CD4-positive, alpha-beta T cell treated with Interleukin-4 for 4 hours (primary cell): ENCODE data around the gene HIPK4.
"Not testable (repeated sequence)": the region's sequence is repeated elsewhere in the genome, so short reads cannot be mapped to it uniquely, and the experiment has no call there.

Experiments
- DNase-seq: peaks from one replicate; pipeline ENCODE4 v3.0.0-alpha.2; 2020

HIPK4 gene

DNA sequence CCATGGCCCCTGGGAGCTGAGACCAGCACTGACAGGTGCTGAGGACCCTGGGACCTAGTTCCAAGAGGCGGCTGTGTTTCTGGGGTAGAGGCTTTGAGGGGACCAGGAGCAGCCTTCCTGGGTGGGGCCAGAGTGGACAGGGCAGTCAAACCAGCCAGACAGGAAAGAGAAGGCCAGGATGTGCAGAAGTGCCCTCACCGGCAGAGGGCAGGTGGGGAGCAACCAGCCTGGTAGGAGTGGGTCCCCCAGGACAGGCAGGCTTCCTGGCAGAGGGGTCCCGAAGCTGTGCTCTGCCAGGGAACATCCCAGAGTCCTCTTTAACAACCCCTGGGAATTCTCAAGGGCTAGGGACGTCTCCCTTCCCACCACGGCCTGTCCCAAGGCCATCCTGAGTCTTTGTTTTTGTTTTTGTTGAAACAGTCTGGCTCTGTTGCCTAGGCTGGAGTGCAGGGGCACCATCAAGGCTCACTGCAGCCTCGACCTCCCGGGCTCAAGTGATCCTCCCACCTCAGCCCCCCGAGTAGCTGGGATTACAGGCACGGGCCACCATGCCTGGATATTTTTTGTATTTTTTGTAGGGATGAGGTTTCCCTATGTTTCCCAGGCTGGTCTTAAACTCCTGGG, 3.0 kb upstream of the HIPK4 start:
- DNase-seq: no peak

DNA sequence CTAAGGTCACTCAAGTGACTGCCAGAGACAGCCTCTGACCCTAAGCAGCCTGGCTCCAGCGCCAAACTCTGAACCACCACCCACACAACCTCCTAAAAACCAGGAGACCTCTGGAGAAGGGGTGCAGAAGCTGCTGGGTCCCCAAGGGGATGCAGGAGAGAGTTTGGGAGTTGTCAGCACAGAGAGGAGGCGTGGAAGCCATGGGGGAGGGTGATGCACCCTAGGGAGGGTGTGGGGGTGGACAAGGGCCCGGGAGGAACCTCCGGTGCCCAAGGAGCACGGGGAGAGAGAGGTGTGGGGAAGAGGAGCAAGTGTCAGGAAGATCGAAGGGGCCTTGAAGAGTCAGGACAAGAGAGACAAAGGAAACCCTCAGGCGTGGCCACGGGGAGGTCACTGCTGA, 2.1 kb upstream of the HIPK4 start:
- no peak for DNase-seq

DNA sequence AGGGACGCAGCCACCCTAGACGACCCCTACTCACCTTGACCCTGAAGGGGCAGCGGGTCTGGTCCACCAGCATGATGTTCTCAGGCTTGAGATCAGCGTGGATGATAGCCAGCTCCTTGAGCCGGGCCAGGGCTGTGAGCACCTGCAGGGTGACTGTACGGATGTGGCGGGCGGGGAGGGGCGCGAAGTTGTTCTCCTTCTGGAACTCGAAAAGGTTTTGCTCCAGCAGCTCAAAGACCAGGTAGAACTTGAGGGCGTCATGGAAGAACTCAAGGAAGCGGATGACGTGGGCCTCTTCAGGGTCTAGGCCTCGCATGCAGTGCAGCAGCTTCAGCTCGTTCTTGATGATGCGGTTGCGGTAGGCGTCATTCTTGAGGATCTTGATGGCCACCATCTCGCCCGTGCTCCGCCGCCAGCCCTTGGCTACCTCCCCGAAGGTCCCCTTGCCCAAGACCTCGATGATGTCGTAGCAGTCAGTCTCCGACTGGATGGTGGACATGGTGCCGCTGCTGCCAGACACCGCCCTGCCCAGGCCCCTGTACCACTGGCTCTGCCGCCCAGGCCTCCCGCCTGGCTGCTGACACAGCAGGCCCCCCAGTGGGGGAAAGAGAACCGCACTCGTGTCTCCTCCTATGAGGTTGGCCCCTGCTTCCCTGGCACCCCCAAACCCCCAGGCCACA, 437 bp downstream of the HIPK4 start:
- no peak for DNase-seq

DNA sequence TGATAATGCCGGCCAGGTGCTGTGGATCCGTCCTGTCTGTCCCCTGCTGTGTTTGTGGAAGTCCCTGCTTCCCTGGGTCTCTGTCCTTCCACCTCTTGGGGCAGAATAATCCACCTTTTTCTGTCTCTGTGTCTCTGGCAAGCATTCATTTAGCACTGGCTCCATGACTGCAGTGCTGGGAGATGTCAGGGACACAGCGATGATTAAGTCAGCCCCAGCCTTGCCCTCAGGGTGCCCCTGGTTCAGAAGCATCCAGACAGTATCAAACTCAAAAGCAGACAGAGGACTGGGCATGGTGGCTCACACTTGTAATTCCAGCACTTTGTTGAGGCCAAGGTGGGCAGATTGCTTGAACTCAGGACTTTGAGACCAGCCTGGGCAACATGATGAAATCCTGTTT, 1.5 kb downstream of the HIPK4 start:
- DNase-seq: no peak

DNA sequence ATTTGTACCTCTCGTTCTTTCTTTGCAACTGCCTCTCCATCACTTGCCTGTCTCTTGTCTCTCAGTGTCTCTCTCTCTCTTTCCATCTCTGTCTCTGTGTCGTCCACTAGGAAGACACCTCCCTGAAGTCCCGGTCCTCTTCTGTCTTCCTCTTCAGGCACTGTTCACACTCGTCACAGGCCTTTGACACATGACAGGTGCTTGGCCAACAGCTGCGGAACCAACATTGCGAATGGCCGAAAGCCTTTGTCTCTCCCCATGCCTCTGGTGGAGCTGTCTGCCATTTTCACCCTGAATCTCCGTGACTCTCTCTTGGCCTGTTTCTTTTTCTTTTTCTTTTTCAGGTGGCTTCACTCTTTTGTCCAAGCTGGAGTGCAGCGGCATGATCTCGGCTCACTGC, 2.8 kb downstream of the HIPK4 start:
- DNase-seq: no peak

DNA sequence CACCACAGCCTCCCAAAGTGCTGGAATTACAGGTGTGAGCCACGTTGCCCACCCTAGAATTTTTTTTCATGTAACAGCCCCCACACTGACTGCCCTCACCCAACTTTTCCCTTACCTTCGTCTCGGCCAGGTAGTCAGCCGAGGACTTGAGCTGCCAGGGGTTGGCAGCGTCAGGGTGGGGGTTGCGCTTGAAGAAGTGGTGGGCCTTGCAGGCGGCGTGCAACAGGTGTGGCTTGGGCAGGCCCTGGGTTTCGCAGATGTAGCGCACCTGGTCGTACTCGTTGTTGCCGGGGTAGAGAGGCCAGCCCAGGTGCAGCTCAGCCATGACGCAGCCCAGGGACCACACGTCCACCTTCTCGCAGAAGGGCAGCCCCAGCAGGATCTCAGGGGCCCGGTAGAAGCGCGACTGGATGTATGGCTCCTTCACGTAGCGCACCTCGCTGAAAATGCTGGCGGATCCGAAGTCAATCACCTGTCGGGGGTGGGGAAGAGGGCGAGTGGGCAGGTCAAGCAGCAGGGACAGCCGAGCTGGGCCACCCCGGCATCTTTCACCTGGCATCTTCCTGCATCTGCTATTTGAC, 6.2 kb downstream of the HIPK4 start:
- DNase-seq: no peak

DNA sequence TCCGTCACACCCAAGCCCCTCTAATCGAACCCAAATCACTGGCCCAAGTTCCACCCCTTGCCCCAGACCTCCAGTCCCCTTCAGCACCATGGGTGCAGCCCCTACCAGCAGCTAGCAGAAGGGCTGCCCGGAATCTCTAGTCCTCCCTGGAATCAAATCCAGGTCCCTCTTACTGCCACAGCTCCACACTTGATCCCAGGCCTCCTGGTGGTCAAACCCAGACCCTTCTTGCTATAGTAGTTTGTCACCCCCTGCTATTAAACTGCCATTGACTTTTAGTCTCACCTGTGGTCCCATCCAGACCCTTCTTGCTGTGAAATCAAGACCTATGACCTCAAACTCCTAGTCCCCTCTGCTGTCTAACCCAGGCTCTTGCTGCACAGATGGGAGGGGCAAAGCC, 8.7 kb downstream of the HIPK4 start:
- no peak for DNase-seq

DNA sequence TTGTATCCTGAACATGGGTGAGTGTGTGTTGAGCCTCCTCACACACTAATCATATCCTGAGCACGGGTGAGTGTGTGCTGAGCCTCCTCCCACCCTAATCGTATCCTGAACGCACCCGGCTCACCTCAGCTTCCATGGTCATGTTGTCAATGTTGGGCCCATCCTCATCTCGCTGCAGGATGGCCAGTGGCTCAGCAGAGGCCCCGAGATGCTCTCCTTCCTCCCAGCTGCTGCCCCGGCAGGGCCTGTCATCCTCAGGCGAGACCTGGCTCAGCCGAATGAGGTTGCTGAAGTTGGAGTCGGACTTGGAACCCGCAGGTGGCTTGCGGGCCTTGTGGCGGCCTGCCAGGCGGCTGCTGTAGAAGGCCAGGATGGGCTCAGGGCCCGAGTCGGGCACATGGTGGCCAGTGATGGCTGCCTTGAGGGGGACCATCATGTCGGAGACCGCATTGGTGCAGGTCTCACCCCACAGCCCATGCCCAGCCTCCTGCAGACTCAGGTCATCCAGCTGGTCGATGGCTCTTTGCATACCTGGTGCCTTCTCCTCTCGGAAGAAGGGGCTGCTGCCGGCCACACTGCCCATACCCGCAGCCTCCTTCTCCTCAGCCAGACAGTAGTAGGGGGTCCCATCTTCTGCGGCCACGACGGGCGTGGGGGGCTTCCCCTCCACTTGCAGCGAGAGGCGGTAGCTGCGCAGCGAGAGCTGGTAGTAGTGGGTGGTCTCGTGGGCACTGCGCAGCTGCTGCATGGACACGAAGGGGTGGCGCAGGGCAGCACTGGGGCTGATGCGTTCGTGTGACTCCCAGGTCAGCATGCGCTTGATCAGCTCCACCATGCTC, 9.6 kb downstream of the HIPK4 start:
- no peak for DNase-seq

DNA sequence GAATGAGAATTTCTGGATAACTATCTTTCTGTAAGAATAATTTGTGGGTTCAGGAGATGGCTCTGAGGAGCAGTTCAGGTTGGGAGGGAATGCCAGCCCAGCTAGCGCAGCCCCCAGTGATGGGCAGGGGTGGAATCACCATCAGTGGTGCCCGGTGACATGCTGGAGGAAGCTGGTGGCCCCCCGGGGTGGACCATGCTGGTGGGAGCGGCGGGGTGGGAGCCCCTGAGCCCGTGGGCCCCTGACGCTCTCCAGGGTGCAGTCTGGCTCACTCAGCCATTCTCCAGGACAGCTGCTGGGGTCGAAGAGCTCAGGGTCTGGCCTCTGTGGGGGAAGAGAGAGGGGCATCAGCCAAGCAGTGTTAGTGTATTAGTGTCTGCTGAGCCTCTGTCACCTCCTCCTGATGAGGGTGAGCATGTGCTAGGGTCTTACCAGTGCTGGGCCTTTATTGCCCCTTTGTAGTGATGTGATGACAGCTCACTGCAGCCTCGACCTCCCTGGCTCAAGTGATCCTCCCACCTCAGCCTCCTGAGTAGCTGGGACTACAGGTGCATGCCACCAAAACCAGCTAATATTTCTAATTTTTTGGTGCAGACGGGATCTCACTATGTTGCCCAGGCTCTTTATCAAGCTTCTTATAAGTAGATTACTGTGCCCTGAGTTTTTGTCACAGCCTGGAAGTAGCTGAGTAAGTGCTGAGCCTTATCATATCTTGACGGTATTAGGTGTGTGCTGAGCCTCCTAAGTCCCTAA, 10.4 kb downstream of the HIPK4 start:
- no peak for DNase-seq

DNA sequence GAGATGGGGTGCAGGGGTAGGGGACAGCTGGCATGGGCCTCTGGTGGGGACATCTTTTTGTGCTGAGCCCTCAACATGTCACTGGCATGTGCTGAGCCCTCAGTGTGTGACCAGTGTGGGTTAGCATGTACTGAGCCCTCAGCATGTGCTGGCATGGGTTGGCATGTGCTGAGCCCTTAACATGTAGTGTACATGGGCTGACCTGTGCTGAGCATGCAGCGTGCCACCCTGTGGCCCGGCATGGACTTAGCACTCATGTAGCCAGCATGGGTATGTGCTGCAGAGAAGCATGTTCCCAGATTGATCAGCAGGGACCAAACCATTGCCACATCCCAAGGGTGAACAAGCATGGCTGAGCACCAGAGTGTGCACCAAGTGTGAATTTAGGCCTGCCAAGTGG, 11.5 kb downstream of the HIPK4 start:
- DNase-seq: no peak

DNA sequence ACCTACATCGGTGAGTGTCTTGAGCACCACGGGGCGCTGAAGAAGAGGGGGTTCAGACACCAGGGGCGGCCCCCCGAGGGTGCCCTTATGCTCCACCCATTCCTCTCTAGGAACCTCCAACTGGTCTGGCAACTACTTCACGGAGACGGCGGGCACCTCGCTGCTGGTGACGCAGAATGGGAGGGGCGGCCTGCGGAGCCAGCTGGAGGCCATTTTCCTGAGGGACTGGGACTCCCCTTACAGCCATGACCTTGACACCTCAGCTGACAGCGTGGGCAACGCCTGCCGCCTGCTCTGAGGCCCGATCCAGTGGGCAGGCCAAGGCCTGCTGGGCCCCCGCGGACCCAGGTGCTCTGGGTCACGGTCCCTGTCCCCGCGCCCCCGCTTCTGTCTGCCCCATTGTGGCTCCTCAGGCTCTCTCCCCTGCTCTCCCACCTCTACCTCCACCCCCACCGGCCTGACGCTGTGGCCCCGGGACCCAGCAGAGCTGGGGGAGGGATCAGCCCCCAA, 12.1 kb downstream of the HIPK4 start:
- no peak for DNase-seq

DNA sequence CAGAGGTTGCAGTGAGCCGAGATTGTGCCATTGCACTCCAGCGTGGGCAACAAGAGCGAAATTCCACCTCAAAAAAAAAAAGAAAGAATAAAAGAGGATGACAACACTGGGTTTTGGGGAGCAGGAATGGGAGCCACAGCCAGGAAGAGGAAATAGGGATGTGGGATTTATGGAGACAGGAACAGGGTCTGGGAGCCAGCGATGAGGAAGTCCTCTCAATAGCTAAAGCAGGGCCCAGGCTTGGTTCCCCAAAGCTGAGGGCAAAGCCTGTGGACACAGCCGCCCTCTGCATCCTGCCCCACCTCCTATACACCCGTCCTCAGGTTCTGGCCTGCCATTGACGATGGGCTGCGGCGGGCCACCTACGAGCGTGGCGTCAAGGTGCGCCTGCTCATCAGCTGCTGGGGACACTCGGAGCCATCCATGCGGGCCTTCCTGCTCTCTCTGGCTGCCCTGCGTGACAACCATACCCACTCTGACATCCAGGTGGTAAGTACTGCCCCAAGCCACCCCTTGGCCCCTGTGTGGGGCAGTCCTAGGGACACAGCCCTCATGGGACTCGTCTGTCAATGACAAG, 13.6 kb downstream of the HIPK4 start:
- no peak for DNase-seq

DNA sequence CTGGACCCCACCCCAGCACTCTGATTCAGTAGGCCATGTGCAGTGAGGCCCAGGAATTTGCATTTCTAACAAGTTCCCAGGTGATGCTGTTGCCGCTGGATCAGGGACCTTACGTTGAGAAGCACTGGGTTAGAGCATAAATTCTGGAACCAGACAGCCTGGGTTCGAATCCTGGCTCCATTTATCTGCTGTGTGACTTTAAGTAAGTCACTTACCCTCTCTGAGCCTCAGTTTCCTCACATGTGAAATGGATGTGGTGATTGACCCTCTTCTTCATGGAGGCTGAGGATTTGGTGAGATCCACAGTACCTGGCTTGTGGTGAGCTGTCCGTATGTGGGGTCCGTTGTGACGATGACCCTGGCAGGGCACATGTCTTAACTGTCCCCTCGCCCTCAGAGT, 15.9 kb downstream of the HIPK4 start:
- no peak for DNase-seq

DNA sequence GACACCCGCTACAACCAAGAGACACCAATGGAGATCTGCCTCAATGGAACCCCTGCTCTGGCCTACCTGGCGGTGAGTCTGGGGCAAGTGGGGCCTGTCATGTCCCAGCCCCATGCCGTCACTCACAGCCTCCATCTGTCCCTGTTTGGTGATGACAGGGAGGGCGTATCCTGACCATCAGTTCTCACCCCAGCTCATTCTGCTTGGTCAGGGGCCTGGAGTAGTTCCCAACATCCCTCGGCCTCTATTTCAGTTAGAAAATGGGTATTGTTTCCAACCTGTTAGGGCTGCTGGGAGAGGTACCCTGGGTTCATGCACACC, 18.2 kb downstream of the HIPK4 start:
- no peak for DNase-seq

DNA sequence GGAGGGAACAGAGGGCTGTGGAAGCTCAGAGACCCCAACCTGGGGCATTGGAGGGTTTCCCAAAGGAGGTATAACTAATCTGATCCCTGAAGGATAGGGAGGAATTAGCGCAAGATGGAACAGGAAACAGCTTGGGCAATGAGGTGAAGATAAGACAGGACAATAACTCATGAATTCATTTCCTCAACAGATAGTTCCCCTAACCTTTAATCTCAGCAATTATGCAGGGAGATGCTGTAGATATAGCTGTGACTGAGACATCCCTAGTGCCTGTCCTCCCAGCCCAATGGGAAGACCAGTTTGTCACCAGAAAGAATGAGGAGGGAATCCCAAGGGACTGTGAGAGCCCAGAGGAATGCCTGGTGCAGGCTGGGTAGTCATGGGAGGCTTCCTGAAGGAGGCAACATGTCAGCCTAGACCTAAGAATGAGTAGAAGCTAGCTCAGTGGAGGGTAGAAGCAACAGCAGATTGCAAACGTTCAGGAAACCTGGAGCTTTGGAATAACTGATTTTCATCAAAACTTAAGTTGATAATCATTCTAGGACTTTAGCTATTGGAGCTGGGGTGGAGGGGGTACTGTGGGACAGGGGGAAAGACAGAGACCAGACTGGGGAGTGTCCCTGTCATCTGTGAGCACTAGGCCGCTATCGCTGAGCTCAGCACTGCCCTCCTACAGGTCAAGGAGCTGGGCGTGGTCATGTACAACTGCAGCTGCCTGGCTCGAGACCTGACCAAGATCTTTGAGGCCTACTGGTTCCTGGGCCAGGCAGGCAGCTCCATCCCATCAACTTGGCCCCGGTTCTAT, 18.8 kb downstream of the HIPK4 start:
- DNase-seq: no peak

DNA sequence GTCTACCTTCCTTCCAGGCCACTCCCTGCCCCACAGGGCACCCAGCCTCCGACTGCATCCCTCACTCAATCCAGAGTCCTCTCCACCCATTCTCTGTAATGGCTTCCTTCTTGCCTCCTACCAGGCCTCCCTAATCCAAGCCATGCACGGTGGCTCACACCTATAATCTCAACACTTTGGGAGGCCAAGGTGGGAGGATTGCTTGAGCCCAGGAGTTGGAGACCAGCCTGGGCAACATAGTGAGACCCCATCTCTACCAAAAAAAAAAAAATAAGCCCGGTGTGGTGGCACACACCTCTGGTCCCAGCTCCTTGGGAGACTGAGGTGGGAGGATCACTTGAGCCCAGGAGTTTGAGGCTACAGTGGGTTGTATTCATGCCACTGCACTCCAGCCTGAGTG, 19.7 kb downstream of the HIPK4 start:
- DNase-seq: not testable (repeated sequence)

DNA sequence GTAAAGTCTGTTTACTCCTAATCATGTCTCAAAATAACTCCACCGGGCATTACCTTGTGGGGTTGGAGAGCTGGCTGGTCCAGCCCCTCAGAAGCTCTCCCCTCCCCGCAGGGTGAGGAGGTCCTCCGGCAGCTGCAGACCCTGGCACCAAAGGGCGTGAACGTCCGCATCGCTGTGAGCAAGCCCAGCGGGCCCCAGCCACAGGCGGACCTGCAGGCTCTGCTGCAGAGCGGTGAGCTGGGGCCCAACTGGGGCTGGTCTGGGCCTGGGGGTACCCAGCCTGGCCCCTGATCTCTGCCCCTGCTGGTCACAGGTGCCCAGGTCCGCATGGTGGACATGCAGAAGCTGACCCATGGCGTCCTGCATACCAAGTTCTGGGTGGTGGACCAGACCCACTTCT, 20.2 kb downstream of the HIPK4 start:
- DNase-seq: no peak

DNA sequence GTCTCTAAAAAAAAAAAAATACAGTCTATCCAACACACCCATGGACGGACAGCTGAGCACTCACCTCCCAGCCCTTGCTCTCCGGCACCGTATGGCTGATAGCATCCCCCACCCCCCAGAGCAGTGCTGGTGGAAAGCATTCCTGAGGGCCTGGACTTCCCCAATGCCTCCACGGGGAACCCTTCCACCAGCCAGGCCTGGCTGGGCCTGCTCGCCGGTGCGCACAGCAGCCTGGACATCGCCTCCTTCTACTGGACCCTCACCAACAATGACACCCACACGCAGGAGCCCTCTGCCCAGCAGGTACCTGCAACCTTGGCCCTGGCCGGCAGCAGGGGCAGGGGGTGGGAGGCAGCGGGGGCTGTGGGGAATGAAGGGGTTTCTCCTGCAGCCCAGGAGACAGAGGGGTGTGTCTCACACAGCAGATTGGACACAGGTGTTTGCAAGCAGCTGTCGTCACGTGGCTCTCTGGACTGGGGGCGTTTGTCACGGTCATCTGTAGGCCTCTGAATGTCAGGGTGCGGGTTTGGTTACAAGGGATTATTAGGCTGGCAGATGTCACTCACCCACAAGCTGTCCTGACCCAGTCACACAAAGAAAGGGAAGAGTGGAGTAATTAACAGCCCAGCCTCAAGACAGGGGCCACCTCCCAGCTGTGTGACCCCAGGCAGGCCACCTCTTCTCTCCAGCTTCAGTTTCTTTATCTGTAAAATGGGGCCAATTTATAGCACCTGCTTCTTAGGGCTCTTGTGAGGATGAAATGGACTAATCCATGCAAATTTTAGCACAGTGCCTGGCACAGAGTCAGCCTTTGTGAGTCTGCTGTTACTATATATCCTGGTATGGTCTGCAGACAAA, 22.2 kb downstream of the HIPK4 start:
- no peak for DNase-seq

DNA sequence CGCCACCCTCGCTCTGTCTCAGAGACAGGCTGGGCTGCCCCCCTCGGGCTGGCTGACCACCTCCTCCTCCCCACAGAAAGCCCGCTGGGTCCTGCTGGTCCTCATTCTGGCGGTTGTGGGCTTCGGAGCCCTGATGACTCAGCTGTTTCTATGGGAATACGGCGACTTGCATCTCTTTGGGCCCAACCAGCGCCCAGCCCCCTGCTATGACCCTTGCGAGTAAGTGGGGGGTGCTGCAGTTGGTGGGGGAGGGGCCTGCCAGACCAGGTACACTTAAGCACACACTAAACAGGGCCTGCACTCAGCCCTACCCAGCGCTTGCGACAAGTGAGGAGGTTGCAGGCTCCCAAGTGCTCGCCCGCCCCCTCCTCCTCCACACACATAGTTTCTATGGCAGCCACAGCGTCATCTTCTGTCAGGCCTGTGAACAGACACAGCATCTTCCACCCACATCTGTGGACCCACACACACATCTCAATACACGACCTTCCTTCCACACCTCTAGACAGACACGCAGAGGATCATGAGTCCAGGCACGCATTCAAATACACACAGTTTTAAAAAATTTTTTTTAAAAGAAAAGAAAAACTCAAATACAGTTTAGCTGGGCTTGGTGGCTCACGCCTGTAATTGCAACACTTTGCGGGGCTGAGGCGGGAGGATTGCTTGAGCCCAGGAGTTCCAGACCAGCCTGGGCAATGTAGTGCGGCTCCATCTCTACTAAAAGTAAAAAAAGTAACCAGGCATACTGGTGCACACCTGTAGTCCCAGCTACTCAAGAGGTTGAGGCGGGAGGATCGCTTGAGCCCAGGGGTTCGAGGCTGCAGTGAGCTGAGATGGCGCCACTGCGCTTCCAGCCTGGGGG, 23.1 kb downstream of the HIPK4 start:
- no peak for DNase-seq
